PC-9 (cell line): Measurements from ENCODE around the gene CCDC148. TPM values are rescaled to one million over a fixed set of nuclear protein-coding genes. Genes with fewer than 3 reads are reported as not detected.
"Not testable (repeated sequence)": the region's sequence is repeated elsewhere in the genome, so short reads cannot be mapped to it uniquely, and the experiment has no call there.

ENCODE experiments used
- BruUV-seq: library from RNA; stranded (reverse); fragments of 400-500 nt; replicated peaks from 2 replicates; lab custom pipeline; 2021; lab: Mats Ljungman, UMichigan
- CTCF ChIA-PET: fragments of 300-600 bp; sonication (Branson Sonifier 250); formaldehyde crosslinking; loops from one replicate; lab custom pipeline; 2022; ENCODE audit warnings: antibody characterized with exemption; lab: Charles Lee
- POLR2A ChIA-PET: fragments of 300-600 bp; sonication (Branson Sonifier 250); formaldehyde crosslinking; loops from one replicate; lab custom pipeline; 2022; ENCODE audit warnings: antibody characterized with exemption; ENCODE audit not compliant: unreplicated experiment; lab: Charles Lee
- DNase-seq, 2 experiments: peaks; one replicate each; pipeline versions ENCODE4 v3.0.0 to v3.0.0-alpha.2; 2015 to 2022; ENCODE audit warnings: mixed read lengths in 1 of 2
- H2AFZ ChIP-seq: fragments of 200-600 bp; sonication (generic); 2 replicates; pipeline ENCODE4 v1.8.1; 2017; ENCODE audit warnings: antibody characterized with exemption
- H3F3A ChIP-seq: fragments of 200-600 bp; sonication (generic); 2 replicates; pipeline ENCODE4 v1.8.1; 2017; ENCODE audit warnings: antibody characterized with exemption, mild to moderate bottlenecking, low read depth; ENCODE audit not compliant: insufficient read depth
- H3K27ac ChIP-seq: fragments of 200-600 bp; sonication (generic); 2 replicates; pipeline ENCODE4 v1.6.1; 2016; ENCODE audit warnings: mixed run types
- H3K27me3 ChIP-seq: fragments of 200-600 bp; sonication (generic); 2 replicates; pipeline ENCODE4 v1.6.1; 2016; ENCODE audit warnings: low read depth, mixed run types; ENCODE audit not compliant: insufficient read depth
- H3K36me3 ChIP-seq: fragments of 200-600 bp; sonication (generic); 2 replicates; pipeline ENCODE4 v1.6.1; 2016; ENCODE audit warnings: low read depth, mixed run types
- H3K4me1 ChIP-seq: fragments of 200-600 bp; sonication (generic); replicated peaks from 2 replicates; pipeline ENCODE4 v1.6.1; 2016; ENCODE audit warnings: mixed run types; ENCODE audit not compliant: insufficient read depth
- H3K4me2 ChIP-seq: fragments of 200-600 bp; sonication (generic); 2 replicates; pipeline ENCODE4 v1.6.1; 2017; ENCODE audit warnings: mixed run types
- H3K4me3 ChIP-seq: fragments of 200-600 bp; sonication (generic); 2 replicates; pipeline ENCODE4 v1.6.1; 2016; ENCODE audit warnings: mixed run types
- H3K79me2 ChIP-seq: fragments of 200-600 bp; sonication (generic); 2 replicates; pipeline ENCODE4 v1.6.1; 2017; ENCODE audit warnings: low read depth, mixed run types
- H3K9me2 ChIP-seq: fragments of 200-600 bp; sonication (generic); 2 replicates; pipeline ENCODE4 v1.8.1; 2017; ENCODE audit warnings: mild to moderate bottlenecking; ENCODE audit not compliant: insufficient read depth
- H3K9me3 ChIP-seq: fragments of 200-600 bp; sonication (generic); 2 replicates; pipeline ENCODE4 v1.8.1; 2016; ENCODE audit warnings: low read depth; ENCODE audit not compliant: insufficient read depth
- H4K20me1 ChIP-seq: fragments of 200-600 bp; sonication (generic); 2 replicates; pipeline ENCODE4 v1.8.1; 2017; ENCODE audit not compliant: insufficient read depth
- EZH2 ChIP-seq: fragments of 200-600 bp; sonication (generic); IDR thresholded peaks from 2 replicates; pipeline ENCODE4 v1.8.0; 2017; ENCODE audit warnings: antibody characterized with exemption, low read depth
- intact Hi-C: fragments of 100-400 bp; cut with micrococcal nuclease; formaldehyde crosslinking; loops from one replicate; pipeline ENCODE4 v1.10.0; 2022; ENCODE audit not compliant: unreplicated experiment
- total RNA-seq: library from RNA; stranded (reverse); gene quantifications from 2 replicates; pipeline ENCODE4 v1.2.3, GENCODE V29; 2021
- TF ChIP-seq, protein P1 (sequence below): fragments of 200-600 bp; sonication (generic); conservative IDR thresholded peaks from 2 replicates; pipeline ENCODE4 v1.6.1; 2017; ENCODE audit warnings: mixed run types, antibody characterized with exemption, mild to moderate bottlenecking, moderate library complexity

The CCDC148 gene
- total RNA-seq, 1 experiment from 2014 or later: 1.8 TPM

DNA sequence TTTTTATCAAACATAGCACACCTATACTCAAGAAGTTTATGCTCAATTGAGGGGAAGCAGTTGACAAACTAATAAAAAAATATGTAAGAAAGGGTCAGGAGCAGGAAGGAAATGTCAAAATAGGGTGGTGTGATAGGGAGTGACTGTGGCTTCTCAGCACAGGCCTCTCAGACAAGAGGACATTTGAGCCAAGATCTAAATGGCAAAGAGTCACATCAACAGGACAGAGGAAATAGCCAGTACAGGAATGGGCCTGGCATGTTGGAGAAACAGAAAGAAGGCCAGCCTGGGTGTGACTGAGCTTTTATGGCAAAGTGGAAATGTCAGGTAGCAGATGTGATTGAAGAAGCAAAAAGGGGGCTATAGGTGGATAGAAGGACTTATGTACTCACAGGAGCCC lies 117.0 kb downstream of the CCDC148 start:
- no peaks in the 10 kb centered on the region for H3K27me3 ChIP-seq
- no peak overlapping the region for H3K27ac ChIP-seq
- intact Hi-C loops: no loop called here
- POLR2A ChIA-PET: no interaction called here
- no peak for TF ChIP-seq EZH2
- TF ChIP-seq, protein P1, sequence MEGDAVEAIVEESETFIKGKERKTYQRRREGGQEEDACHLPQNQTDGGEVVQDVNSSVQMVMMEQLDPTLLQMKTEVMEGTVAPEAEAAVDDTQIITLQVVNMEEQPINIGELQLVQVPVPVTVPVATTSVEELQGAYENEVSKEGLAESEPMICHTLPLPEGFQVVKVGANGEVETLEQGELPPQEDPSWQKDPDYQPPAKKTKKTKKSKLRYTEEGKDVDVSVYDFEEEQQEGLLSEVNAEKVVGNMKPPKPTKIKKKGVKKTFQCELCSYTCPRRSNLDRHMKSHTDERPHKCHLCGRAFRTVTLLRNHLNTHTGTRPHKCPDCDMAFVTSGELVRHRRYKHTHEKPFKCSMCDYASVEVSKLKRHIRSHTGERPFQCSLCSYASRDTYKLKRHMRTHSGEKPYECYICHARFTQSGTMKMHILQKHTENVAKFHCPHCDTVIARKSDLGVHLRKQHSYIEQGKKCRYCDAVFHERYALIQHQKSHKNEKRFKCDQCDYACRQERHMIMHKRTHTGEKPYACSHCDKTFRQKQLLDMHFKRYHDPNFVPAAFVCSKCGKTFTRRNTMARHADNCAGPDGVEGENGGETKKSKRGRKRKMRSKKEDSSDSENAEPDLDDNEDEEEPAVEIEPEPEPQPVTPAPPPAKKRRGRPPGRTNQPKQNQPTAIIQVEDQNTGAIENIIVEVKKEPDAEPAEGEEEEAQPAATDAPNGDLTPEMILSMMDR: no peak
- DNase-seq: no peak
- H3K4me2 ChIP-seq: no peak overlapping the region
- no peaks in the 10 kb centered on the region for H3K36me3 ChIP-seq
- H3K79me2 ChIP-seq: no peaks in the 10 kb centered on the region
- no peaks in the 10 kb centered on the region for H3K4me1 ChIP-seq
- CTCF ChIA-PET: no interaction called here
- H3K9me2 ChIP-seq: no peaks in the 10 kb centered on the region
- no peaks in the 10 kb centered on the region for H3K9me3 ChIP-seq
- no peaks in the 10 kb centered on the region for H3F3A ChIP-seq
- H3K4me3 ChIP-seq: no peak overlapping the region
- BruUV-seq: no TSS peak
- H2AFZ ChIP-seq: no peak overlapping the region
- no peaks in the 10 kb centered on the region for H4K20me1 ChIP-seq

DNA sequence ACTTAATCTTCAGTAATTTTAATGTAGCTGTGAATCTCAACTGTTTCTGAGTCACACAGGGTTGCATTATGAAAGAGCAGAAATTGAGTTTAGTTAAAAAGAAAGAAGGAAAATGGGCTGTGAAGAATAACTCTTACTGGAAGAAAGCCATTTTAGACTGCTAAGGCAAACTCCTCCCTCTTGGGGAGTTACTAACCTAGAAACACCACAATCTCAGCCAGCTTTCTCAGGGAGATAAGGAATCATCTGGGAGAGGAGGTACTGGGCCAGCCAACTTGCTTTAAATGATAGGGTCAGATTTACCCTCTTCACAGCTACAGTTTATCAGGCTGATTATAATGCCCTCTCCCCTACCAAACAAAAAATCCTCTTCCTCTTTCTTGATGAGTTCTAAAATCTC lies 119.5 kb downstream of the CCDC148 start:
- no peak overlapping the region for H2AFZ ChIP-seq
- no peaks in the 10 kb centered on the region for H3F3A ChIP-seq
- no peak for DNase-seq
- ChIA-PET POLR2A (no interaction called here), CTCF (no interaction called here)
- no peaks in the 10 kb centered on the region for H3K9me3 ChIP-seq
- H4K20me1 ChIP-seq: no peaks in the 10 kb centered on the region
- no peak overlapping the region for H3K4me3 ChIP-seq
- no peaks in the 10 kb centered on the region for H3K79me2 ChIP-seq
- H3K27ac ChIP-seq: no peak overlapping the region
- no peaks in the 10 kb centered on the region for H3K36me3 ChIP-seq
- BruUV-seq: no TSS peak
- H3K27me3 ChIP-seq: no peaks in the 10 kb centered on the region
- no peaks in the 10 kb centered on the region for H3K9me2 ChIP-seq
- no peaks in the 10 kb centered on the region for H3K4me1 ChIP-seq
- H3K4me2 ChIP-seq: no peak overlapping the region
- no peak for TF ChIP-seq EZH2
- intact Hi-C loops: no loop called here

DNA sequence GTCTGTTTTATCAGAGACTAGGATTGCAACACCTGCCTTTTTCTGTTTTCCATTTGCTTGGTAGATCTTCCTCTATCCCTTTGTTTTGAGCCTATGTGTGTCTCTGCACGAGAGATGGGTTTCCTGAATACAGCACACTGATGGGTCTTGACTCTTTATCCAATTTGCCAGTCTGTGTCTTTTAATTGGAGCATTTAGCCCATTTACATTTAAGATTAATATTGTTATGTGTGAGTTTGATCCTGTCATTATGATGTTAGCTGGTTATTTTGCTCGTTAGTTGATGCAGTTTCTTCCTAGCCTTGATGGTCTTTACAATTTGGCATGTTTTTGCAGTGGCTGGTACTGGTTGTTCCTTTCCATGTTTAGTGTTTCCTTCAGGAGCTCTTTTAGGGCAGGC lies 124.8 kb downstream of the CCDC148 start:
- H3K27me3 ChIP-seq, H3K36me3 ChIP-seq, DNase-seq, H3K79me2 ChIP-seq, H3K9me2 ChIP-seq, intact Hi-C loops, H3K9me3 ChIP-seq, BruUV-seq, H3K4me1 ChIP-seq, H3K4me2 ChIP-seq, CTCF ChIA-PET, H3F3A ChIP-seq, POLR2A ChIA-PET, H3K4me3 ChIP-seq, H2AFZ ChIP-seq, H3K27ac ChIP-seq, H4K20me1 ChIP-seq: not testable (repeated sequence)

DNA sequence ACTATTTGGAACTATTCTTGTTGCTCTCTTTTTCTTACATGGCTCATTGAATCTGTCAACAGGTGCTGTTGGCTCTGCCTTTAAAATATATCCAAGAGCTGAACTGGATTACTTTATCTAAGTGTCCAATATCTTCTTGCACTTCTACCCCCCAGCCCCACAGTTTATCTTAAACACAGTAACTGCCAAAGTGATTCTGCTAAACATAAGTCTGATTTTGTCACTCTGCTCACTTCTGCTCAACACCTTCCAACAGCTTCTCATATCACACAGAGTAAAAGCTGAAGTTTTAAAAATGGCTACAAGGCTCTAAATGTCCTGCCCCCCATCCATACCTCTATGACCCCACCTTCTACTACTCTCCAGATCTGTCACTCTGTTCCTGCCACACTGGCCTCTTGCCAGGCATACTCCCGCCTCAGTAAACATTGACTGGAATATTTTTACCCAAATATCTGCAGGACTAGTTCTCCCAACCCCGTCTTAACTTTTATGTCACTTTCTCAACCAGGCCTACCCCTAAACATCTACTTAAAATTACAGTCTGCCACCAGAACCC lies 130.7 kb downstream of the CCDC148 start:
- no TSS peak for BruUV-seq
- no peak for DNase-seq
- intact Hi-C loops: no loop called here
- Histone ChIP-seq H3K4me3 (no peak overlapping the region), H3K36me3 (no peaks in the 10 kb centered on the region), H4K20me1 (no peaks in the 10 kb centered on the region), H3K27me3 (no peaks in the 10 kb centered on the region), H3K79me2 (no peaks in the 10 kb centered on the region), H3K9me2 (no peaks in the 10 kb centered on the region), H3K4me2 (no peak overlapping the region), H2AFZ (no peak overlapping the region), H3K4me1 (no peaks in the 10 kb centered on the region), H3K9me3 (no peaks in the 10 kb centered on the region), H3F3A (no peaks in the 10 kb centered on the region), H3K27ac (no peak overlapping the region)
- CTCF ChIA-PET: no interaction called here
- TF ChIP-seq EZH2: no peak
- TF ChIP-seq, protein P1: no peak
- POLR2A ChIA-PET: no interaction called here
